CD4-positive, alpha-beta T cell treated with Interleukin-17A for 4 hours (primary cell): ENCODE results near the gene IQSEC1.

Experiments used
- DNase-seq: peaks from one replicate; pipeline ENCODE4 v3.0.0-alpha.2; 2020; ENCODE audit warnings: mixed read lengths

The IQSEC1 gene

GRCh38 chr3:13046569-13047274 is 26.5 kb downstream of the IQSEC1 start:
- DNase-seq, result no peak

DNA sequence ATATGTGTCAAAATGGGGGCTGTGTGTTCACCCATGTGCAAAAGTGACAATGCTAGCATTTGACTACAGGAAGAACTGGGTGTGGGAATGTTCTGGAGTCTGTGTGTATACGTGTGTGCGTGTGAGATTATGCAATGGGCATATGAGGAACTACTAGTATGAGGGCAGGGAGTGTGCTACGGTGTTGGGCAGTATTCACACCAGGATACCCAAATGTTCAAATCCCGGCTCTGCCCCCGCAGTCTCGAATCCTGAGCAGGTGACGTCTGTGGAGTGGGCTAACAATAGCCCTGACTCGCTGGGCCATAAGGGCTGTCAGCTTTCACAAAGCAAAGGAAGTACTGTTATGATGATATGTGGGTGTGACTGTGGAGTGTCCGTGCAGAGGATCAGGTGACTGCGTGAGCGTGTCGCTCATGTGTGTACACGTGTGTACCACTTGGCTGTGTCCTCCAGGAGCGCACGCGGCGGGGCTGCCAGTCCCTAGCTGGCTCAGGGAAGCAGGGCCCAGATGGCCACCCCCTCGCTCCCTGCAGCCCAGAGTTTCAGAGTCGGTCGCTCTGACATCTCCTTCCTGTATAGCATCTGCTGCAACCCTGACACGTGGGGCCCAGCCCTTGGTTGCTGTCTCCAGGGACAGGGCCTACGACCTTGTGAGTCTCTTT is 27.2 kb downstream of the IQSEC1 start:
- DNase-seq, result peak; percentile 13

DNA sequence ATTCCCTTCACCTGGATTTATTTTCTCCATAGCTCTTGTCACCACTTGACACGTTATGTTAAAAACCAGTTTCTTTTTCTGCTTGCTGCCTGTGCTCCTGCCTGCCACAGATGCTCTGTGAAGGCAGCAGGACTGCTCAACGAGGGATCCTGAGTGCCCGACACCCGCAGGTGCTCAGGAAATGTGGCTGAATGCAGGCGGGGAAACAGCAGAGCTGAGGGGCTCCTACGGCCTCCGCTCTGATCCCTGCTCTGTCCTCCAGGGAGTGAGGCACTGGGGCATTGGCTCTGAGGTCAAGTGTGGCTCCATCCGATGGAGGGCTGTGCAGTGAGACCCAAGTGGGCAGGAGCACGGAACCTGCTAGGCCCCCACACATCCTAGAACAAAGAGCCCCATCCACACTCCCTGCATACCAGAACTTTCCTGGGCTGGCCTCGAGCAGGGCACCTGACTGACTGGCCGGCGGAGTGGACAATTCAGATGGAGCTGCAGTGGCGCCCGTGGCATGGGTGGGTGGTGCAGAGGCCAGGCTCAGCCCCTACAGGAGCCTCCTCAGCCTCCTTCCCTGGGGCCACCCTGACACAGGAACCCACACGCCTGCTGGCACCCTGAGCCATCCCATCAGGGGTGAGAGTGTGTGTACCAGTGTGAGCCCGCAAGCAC is 27.9 kb downstream of the IQSEC1 start:
- DNase-seq, result no peak

GRCh38 chr3:13044496-13045240 is 28.6 kb downstream of the IQSEC1 start:
- DNase-seq, result no peak

DNA sequence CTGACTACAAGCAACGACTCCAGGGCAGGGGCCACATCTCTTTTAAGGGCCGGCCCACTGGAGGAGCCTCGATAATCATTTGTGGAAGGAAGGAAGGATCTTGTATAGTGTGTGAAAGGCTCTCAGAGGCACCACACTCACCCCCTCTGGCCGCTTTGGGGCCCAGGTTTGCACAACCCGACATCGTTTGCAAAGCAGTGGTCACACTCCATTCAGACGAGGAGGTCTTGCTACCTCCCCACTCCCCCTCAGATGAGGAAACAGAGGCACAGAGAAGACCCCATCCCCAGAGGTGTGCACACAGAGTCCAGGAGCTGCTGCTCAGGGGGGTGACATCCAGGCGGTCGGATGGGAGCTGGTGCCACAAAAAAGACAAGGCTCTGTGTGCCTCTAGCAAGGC is 29.6 kb downstream of the IQSEC1 start:
- DNase-seq, result no peak

GRCh38 chr3:13042715-13043271 is 30.4 kb downstream of the IQSEC1 start:
- no peak for DNase-seq

DNA sequence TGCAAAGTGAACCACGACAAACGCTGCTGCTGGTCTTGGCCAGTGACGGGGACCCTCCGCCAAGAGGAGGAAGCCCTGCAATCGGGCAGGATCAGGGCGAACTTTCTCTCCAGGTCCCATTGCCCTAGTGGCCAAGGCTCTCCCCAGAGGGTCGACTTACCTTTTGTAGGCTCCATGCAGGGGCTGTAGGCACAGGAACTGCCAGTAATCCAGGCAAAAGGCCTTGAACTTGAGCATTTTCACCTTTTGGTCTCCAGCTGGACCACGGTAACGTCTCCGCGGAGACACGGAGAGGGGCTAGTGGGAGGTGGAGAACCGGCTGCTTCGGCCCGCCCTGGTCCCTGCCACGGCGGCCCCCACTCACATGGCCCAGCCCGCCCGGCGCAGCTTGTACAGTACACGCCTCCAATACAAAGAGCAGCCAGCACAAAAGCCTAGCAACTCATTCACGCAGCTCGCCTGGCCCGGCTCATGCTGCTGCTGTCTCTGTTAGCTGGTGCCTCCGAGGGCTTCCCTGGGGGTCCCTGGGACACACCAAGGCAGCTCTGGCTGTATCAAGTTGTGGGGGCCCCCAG is 31.0 kb downstream of the IQSEC1 start:
- no peak for DNase-seq

DNA sequence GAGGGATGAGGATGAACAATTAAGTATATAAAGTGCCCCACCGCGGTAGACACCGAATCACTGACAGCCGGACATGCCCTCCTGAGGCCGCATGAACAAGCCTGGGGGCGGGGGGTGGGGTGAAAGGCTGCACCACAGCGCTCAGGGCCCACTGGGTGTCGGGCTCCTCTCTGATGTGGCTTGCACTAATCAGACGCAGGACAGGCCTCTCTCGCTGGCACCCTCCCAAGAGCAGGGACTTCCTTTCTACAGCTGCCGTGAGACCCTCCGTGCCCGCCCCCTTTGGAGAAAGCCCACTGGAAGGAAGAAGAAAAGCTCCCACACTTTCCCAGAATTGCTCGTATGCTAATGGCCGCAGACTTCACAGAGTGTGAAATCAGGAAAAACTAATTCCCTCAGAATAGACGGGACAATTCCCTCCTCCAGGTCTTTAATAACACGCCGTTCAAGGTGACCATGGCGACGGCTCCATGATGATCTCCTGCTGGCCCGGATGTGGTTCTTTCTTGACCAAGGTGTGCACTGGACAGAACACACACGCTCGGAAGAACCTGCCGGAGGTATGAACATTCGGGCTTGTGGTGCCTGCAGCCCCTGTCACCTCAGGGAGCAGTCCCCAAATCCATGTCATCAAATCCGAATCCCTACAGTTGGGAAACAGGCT is 32.0 kb downstream of the IQSEC1 start:
- DNase-seq, result no peak

- DNase-seq, result peak; percentile 27
These were observed 32.7 kb downstream of the IQSEC1 start for GRCh38 chr3:13040361-13041074.

DNA sequence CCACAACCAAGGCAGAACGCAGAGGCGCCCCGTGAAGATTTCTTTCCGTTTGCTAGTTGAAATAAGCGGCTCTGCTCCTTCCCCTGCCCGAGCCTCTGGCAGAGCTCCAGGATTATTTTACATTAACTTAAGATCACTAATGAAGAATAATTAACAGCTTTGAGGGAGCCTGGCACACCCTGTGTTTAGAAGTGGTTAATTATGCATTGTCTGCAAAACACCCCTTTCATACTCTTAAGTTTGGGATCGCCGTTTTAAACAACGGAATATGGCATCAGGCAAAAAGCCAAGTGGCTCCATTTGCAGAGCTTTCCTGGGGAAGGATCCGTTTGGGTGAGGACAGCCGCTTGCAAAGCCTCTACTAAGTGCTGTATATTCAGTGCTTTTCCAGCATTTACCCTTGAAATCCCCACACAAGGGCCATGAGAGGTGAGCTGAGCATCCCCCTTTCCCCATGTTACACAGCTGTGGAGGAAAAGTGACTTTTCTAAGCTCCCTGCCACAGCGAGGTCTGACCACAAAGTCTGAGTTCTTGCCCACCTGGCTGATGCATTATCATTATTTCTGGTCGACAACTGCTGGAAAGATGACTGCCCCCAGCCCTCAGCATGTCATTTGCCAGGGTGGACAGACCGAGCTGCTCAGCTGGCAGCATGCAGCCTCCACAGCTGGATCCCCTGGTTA is 33.9 kb downstream of the IQSEC1 start:
- no peak for DNase-seq

DNA sequence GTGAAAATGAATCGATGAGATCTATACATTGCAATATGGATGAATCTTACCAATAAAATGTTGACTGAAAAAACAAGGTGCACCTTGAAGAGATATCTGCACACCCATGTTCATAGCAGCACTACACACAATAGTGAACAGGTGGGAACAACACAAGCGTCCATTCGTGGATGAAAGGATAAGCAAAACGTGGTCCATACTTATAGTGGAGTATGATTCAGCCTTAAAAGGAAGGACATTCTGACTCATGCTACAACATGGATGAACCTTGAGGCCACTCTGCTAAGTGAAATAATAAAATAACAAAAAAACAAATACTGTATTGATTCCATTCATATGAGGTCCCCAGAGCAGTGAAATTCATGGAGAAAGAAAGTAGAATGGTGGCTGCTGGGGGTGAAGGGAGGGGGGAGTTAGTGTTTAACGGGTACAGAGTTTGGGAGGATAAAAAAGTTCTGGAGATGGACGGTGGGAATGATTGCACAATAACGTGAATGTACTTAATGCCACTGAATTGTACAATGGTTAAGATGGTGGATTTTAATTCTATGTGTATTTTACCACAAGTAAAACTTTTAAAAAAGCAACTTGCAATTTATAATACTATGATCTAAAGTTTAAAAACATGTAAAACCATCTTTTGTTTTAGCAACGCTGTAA is 35.6 kb downstream of the IQSEC1 start:
- DNase-seq, result no peak

GRCh38 chr3:13034861-13035260 is 38.4 kb downstream of the IQSEC1 start:
- no peak for DNase-seq

- no peak for DNase-seq
These were observed 39.0 kb downstream of the IQSEC1 start for GRCh38 chr3:13034109-13034800.

- DNase-seq, result no peak
These were observed 41.0 kb downstream of the IQSEC1 start for GRCh38 chr3:13032206-13032605.

GRCh38 chr3:13031621-13032020 is 41.6 kb downstream of the IQSEC1 start:
- DNase-seq, result no peak

GRCh38 chr3:13030684-13031083 is 42.5 kb downstream of the IQSEC1 start:
- no peak for DNase-seq

DNA sequence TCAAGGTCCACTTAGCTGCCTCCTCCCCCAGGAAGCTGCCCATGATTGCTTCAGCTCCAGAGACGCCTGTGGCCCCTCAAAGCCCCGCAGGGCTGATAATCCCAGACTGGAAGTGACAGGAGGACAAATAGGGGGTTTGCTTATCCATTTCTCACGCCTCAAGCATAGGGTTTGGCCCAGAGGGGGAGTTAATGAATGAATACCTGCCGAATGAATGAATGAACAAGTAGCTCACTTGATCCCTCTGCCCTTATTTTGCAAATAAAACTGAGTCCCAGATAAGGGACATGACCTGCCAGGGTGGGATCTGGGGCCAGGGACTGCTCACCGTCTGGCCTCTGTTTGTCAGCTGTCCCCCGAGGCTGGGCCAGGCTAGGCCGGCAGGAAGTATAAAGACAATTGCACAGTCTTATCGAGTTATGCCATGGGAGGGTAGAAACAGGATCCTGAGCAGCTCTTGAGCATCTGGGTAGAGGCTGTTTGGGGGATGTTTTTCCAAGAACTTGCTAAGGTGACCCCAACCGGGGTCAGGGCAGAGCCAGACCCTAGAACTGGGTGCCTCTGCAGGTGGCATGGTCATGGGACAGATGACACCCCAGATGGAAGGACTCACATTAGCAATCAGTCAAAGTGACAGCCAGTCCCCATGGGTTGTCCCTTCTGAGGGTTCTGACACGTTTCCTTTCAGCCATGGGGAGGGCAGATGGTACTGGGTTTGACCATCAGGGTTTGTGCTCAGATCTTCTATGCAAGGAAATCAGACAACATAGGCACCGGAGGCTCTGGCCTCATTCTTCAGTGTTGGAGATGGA is 45.0 kb downstream of the IQSEC1 start:
- DNase-seq, result no peak

GRCh38 chr3:13027154-13027553 is 46.1 kb downstream of the IQSEC1 start:
- no peak for DNase-seq

DNA sequence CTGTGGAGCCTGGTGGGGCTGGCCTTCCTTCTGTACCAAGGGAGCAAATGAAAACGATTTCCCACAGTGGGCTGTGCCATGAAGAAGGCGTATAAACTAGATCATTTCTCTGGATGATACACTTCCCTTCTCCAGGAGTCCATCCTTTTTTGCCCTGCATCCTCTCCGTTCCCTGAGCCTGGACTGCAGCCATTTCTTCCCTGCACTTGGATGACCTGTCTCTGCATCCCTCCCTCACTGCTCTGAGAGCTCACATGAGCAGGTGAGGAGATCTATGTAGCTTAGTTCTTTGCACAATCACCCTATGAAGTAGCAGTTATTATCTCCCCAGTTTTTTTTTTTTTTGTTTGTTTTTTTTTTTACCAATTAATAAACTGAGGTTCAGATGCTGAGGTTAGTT is 46.7 kb downstream of the IQSEC1 start:
- DNase-seq, result no peak
